K562 (cell line): ENCODE measurements around the gene BNIPL. TPM values are rescaled to one million over a fixed set of nuclear protein-coding genes. Genes with fewer than 3 reads are reported as not detected.

ENCODE experiments used
- ADNP ChIP-seq: fragments of 200-800 bp; sonication (Bioruptor generic); IDR thresholded peaks from 2 replicates; pipeline ENCODE4 v1.6.1; 2016; ENCODE audit warnings: missing genetic modification characterization, missing compliant biosample characterization
- ATF4 ChIP-seq: fragments of 450-650 bp; formaldehyde crosslinking; IDR thresholded peaks from 2 replicates; pipeline ENCODE4 v1.4.0; 2022; ENCODE audit warnings: mild to moderate bottlenecking, moderate library complexity
- ATF6 ChIP-seq: sonication (generic); formaldehyde crosslinking; IDR thresholded peaks from 2 replicates; pipeline ENCODE4 v1.4.0; 2020; ENCODE audit warnings: mild to moderate bottlenecking, missing genetic modification reagents
- CBX8 ChIP-seq: fragments of 200-600 bp; sonication (generic); IDR thresholded peaks from 2 replicates; pipeline ENCODE4 v1.6.1; 2012; ENCODE audit warnings: borderline replicate concordance, mixed run types, low read depth, mild to moderate bottlenecking, moderate library complexity, mixed read lengths, low read length, control low read depth, inconsistent platforms; ENCODE audit not compliant: poor library complexity, severe bottlenecking; ENCODE audit errors: extremely low read depth
- DEAF1 ChIP-seq: fragments of 450-650 bp; formaldehyde crosslinking; IDR thresholded peaks from 2 replicates; pipeline ENCODE4 v1.4.0; 2020; ENCODE audit warnings: mild to moderate bottlenecking, moderate library complexity
- MTA2 ChIP-seq: fragments of 450-650 bp; IDR thresholded peaks from 2 replicates; pipeline ENCODE4 v1.6.1; 2016; ENCODE audit warnings: low read depth
- POLR2H ChIP-seq: IDR thresholded peaks from 2 replicates; pipeline ENCODE4 v1.6.1; 2016; ENCODE audit warnings: missing genetic modification characterization, low read depth, mild to moderate bottlenecking, control low read depth, missing compliant biosample characterization, moderate library complexity
- SMAD1 ChIP-seq: fragments of 150-350 bp; IDR thresholded peaks from 2 replicates; pipeline ENCODE4 v1.6.1; 2014; ENCODE audit warnings: low read length, low read depth; ENCODE audit not compliant: partially characterized antibody
- SNIP1 ChIP-seq: fragments of 450-650 bp; IDR thresholded peaks from 2 replicates; pipeline ENCODE4 v1.7.1; 2017; ENCODE audit warnings: low read depth, mild to moderate bottlenecking
- TRIM24 ChIP-seq, 2 experiments: fragments of 450-650 bp; IDR thresholded peaks; 2 replicates each; pipeline ENCODE4 v1.6.1; 2016
- TSHZ1 ChIP-seq: fragments of 250-450 bp; sonication (Bioruptor Pico); IDR thresholded peaks from 2 replicates; pipeline ENCODE4 v1.4.0; 2020; ENCODE audit warnings: mild to moderate bottlenecking, moderate library complexity
- WHSC1 ChIP-seq: IDR thresholded peaks from one replicate; pipeline ENCODE4 v1.6.1; 2012; ENCODE audit warnings: low read length, control low read depth, inconsistent platforms
- ZFP30 ChIP-seq: fragments of 250-450 bp; sonication (Bioruptor Pico); IDR thresholded peaks from 2 replicates; pipeline ENCODE4 v1.8.0; 2022; ENCODE audit warnings: moderate library complexity, mild to moderate bottlenecking, inconsistent platforms, borderline replicate concordance
- ZNF507 ChIP-seq: conservative IDR thresholded peaks from 2 replicates; pipeline ENCODE4 v1.6.1; 2017; ENCODE audit warnings: missing genetic modification characterization, missing compliant biosample characterization
- ZNF518B ChIP-seq: fragments of 250-450 bp; sonication (Bioruptor Pico); IDR thresholded peaks from 2 replicates; pipeline ENCODE4 v1.5.0; 2021; ENCODE audit warnings: mild to moderate bottlenecking, moderate library complexity
- ZNF584 ChIP-seq: fragments of 200-800 bp; sonication (Bioruptor generic); IDR thresholded peaks from 2 replicates; pipeline ENCODE4 v1.6.1; 2016; ENCODE audit warnings: low read depth, mild to moderate bottlenecking, missing genetic modification characterization, missing compliant biosample characterization
- polyA plus RNA-seq, 8 experiments: library from polyadenylated mRNA; depleted of rRNA in 4 of 8; stranded (reverse) in 5 of 8; unstranded in 3 of 8; fragments of >200 nt; fragmentation: Nextera tagmentation in 2 of 8; fragmentation: Illumina TruSeq in 1 of 8; extraction: Ambion mirVana in 2 of 8; extraction: Trizol in 1 of 8; gene quantifications; 2 replicates each; pipeline versions ENCODE4 v1.2.1 to v1.2.3, GENCODE V29; 2011 to 2014; ENCODE audit warnings: inconsistent platforms in 1 of 8, missing spikeins in 1 of 8
- total RNA-seq, 7 experiments: library from RNA; depleted of rRNA in 6 of 7; stranded (reverse); fragments of >200 nt in 6 of 7; fragmentation: Illumina TruSeq in 2 of 7; extraction: Trizol in 2 of 7; gene quantifications; 2 replicates each; pipeline versions ENCODE4 v1.2.1 to v1.2.3, GENCODE V29; 2011 to 2021; ENCODE audit warnings: low replicate concordance in 1 of 7

BNIPL gene
- total and polyA plus RNA-seq, 9 of the 15 experiments (the other 6 are each of a cell fraction or from before 2014, with no cell fraction given), result 0.08 to 1.4 (median 0.68) TPM

GRCh38 chr1:150999051-150999674, 37.2 kb upstream of the BNIPL start (continued):
- no peak for TF ChIP-seq WHSC1
- no peak for TF ChIP-seq ATF4 (CRISPR knock-in tag)
- no peak for TF ChIP-seq ZNF518B (CRISPR knock-in tag)
- no peak for TF ChIP-seq POLR2H (tag)
- TF ChIP-seq SNIP1, result no peak
- TF ChIP-seq ZFP30 (CRISPR knock-in tag), result no peak
- TF ChIP-seq TSHZ1 (CRISPR knock-in tag), result no peak
- TF ChIP-seq ADNP (tag), result no peak
- TF ChIP-seq ATF6 (CRISPR knock-in tag), result no peak
- TF ChIP-seq TRIM24 (IDR thresholded peaks at IDR 0.05), result peak in 1 of 2 experiments; percentile 44; a peak in 1 of 4 replicates
- no peak for TF ChIP-seq SMAD1
- TF ChIP-seq DEAF1, result no peak
- no peak for TF ChIP-seq ZNF507
- TF ChIP-seq MTA2, result peak; percentile 32; the same call in 1 of the 2 replicates
- peak; percentile 90 for TF ChIP-seq ZNF584 (CRISPR knock-in tag)
- TF ChIP-seq CBX8, result no peak
